Right lobe of liver (tissue), 4 donors: ENCODE data around the gene TREH.

Experiments
- POLR2A ChIP-seq: fragments of 450-650 bp; IDR thresholded peaks from one replicate; pipeline ENCODE4 v1.6.1; 2017; ENCODE audit warnings: antibody characterized with exemption, mild to moderate bottlenecking
- TF ChIP-seq, protein P1 (sequence below), 4 donors: fragments of 200-600 bp in 3 of 4; fragments of 450-650 bp in 1 of 4; IDR thresholded peaks; one replicate each; pipeline versions ENCODE4 v1.5.1 to v1.8.0; 2016 to 2022; ENCODE audit warnings: antibody characterized with exemption in 4 of 4, mild to moderate bottlenecking in 2 of 4
- donor health status: DM: no; HTN: no; CAD: no.
- donor health status: DM: no; HTN: no; CAD: no.
- donor health status: DM: no; HTN: yes; CAD: no.

DNA sequence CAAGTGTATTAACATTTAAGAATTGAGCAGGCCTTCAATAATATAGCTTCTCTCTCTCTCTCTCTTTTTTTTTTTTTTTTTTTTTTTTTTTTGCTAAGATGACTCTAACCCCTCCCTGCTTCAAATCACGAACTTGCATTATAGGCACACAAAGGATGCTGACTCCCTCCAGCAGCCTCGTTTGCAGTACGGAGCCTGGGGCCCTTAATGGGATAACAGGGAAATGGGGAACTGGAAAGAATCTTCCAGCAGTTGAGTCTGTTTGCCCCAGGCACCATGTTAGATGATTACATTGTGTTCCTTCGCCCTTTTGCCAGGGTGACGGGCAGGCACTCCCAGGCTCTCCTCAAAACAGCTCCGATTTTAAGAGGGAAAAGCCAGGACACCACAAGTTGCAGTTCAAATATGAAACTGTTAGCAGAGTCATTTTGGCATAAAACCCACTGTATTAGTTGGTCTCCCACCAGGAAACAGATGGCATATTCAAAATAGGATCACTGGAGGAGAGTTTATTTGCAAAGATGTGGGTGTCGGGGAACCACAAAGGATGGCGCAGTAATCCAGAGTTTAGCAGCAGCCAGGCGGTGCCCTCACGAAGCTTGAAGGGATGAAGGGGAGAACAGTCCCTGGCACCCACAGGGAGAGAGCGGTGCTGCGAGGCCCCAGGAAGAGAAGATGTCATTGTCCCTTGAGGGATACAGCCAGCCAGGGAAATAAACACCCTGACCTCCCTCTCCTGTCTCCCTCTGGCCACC lies 26.5 kb upstream of the TREH start:
- TF ChIP-seq, protein P1, sequence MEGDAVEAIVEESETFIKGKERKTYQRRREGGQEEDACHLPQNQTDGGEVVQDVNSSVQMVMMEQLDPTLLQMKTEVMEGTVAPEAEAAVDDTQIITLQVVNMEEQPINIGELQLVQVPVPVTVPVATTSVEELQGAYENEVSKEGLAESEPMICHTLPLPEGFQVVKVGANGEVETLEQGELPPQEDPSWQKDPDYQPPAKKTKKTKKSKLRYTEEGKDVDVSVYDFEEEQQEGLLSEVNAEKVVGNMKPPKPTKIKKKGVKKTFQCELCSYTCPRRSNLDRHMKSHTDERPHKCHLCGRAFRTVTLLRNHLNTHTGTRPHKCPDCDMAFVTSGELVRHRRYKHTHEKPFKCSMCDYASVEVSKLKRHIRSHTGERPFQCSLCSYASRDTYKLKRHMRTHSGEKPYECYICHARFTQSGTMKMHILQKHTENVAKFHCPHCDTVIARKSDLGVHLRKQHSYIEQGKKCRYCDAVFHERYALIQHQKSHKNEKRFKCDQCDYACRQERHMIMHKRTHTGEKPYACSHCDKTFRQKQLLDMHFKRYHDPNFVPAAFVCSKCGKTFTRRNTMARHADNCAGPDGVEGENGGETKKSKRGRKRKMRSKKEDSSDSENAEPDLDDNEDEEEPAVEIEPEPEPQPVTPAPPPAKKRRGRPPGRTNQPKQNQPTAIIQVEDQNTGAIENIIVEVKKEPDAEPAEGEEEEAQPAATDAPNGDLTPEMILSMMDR (IDR thresholded peaks at IDR 0.05), result no peak
- no peak for TF ChIP-seq POLR2A
